ENCODE data around the gene FILIP1L. TPM values are rescaled to one million over a fixed set of nuclear protein-coding genes. Genes with fewer than 3 reads are reported as not detected.

Gene FILIP1L
- total RNA-seq, 2 donors from 2014 or later = 270 to 279 TPM

GRCh38 chr3:100150473-100150872 is 36.2 kb upstream of the FILIP1L start:
- H3K36me3 ChIP-seq = no peaks in the 10 kb centered on the region
- no peak for TF ChIP-seq CTCF (IDR thresholded peaks at IDR 0.05)
- no peaks in the 10 kb centered on the region for H3K27me3 ChIP-seq (replicated peaks; ENCODE audit: insufficient read depth)
- DNase-seq (ENCODE audit: low spot score) (no peak), ATAC-seq (ENCODE audit: insufficient number of reproducible peaks, low FRiP score, low read depth) (peak; percentile 96)
- H3K4me1 ChIP-seq (ENCODE audit: control insufficient read depth in 1 of 2, low read depth in 2 of 2) = peaks cover 14 to 40% of the 10 kb centered on the region in 2 donors
- no peak overlapping the region for H3K4me3 ChIP-seq
- peak overlapping the region; percentile 85 to 91 for H3K27ac ChIP-seq
- H3K9me3 ChIP-seq = peaks cover 5% of the 10 kb centered on the region

- H3K4me3 ChIP-seq = no peak overlapping the region
- no peak for TF ChIP-seq CTCF (IDR thresholded peaks at IDR 0.05)
- H3K36me3 ChIP-seq = no peaks in the 10 kb centered on the region
- peaks cover 14 to 40% of the 10 kb centered on the region in 2 donors for H3K4me1 ChIP-seq (ENCODE audit: control insufficient read depth in 1 of 2, low read depth in 2 of 2)
- H3K27ac ChIP-seq = peak overlapping the region; percentile 83 to 91
- no peaks in the 10 kb centered on the region for H3K9me3 ChIP-seq
- no peaks in the 10 kb centered on the region for H3K27me3 ChIP-seq (replicated peaks; ENCODE audit: insufficient read depth)
- ATAC-seq (ENCODE audit: insufficient number of reproducible peaks, low FRiP score, low read depth) (no peak), DNase-seq (ENCODE audit: low spot score) (no peak)
These were observed 35.6 kb upstream of the FILIP1L start for GRCh38 chr3:100149713-100150415.

GRCh38 chr3:100149130-100149529 is 34.8 kb upstream of the FILIP1L start:
- no peaks in the 10 kb centered on the region for H3K9me3 ChIP-seq
- DNase-seq (ENCODE audit: low spot score) (no peak), ATAC-seq (ENCODE audit: insufficient number of reproducible peaks, low FRiP score, low read depth) (no peak)
- no peak for TF ChIP-seq CTCF (IDR thresholded peaks at IDR 0.05)
- peak overlapping the region; percentile 83 to 91 for H3K27ac ChIP-seq
- H3K27me3 ChIP-seq (replicated peaks; ENCODE audit: insufficient read depth) = no peaks in the 10 kb centered on the region
- H3K4me3 ChIP-seq = no peak overlapping the region
- no peaks in the 10 kb centered on the region for H3K36me3 ChIP-seq
- H3K4me1 ChIP-seq (ENCODE audit: control insufficient read depth in 1 of 2, low read depth in 2 of 2) = peaks cover 14 to 40% of the 10 kb centered on the region in 2 donors

- ATAC-seq (ENCODE audit: insufficient number of reproducible peaks, low FRiP score, low read depth) (no peak), DNase-seq (ENCODE audit: low spot score) (no peak)
- Histone ChIP-seq H3K4me1 (ENCODE audit: control insufficient read depth in 1 of 2, low read depth in 2 of 2) (peaks cover 0 to 17% of the 10 kb centered on the region in 2 donors), H3K4me3 (no peak overlapping the region), H3K27ac (no peak overlapping the region), H3K36me3 (no peaks in the 10 kb centered on the region), H3K9me3 (no peaks in the 10 kb centered on the region), H3K27me3 (replicated peaks; ENCODE audit: insufficient read depth) (no peaks in the 10 kb centered on the region)
- no peak for TF ChIP-seq CTCF (IDR thresholded peaks at IDR 0.05)
These were observed 30.1 kb upstream of the FILIP1L start for GRCh38 chr3:100144255-100144866.

GRCh38 chr3:100141586-100141985 is 27.3 kb upstream of the FILIP1L start:
- Histone ChIP-seq H3K27ac (no peak overlapping the region), H3K4me1 (ENCODE audit: control insufficient read depth in 1 of 2, low read depth in 2 of 2) (peaks cover 9 to 23% of the 10 kb centered on the region in 2 donors), H3K36me3 (no peaks in the 10 kb centered on the region), H3K27me3 (replicated peaks; ENCODE audit: insufficient read depth) (no peaks in the 10 kb centered on the region), H3K9me3 (no peaks in the 10 kb centered on the region), H3K4me3 (no peak overlapping the region)
- DNase-seq (ENCODE audit: low spot score) = no peak
- ATAC-seq (ENCODE audit: insufficient number of reproducible peaks, low FRiP score, low read depth) = no peak
- TF ChIP-seq CTCF (IDR thresholded peaks at IDR 0.05) = no peak
